Activated CD4-positive, alpha-beta T cell treated with anti-CD3 and anti-CD28 coated beads, Interleukin-2, amount 50 U/mL, for 16 hours (primary cell): ENCODE measurements around the gene MRGPRF.
"Not testable (repeated sequence)": the region's sequence is repeated elsewhere in the genome, so short reads cannot be mapped to it uniquely, and the experiment has no call there.

Experiments used
- DNase-seq: peaks from one replicate; pipeline ENCODE4 v3.0.0-alpha.2; 2020

MRGPRF gene

DNA sequence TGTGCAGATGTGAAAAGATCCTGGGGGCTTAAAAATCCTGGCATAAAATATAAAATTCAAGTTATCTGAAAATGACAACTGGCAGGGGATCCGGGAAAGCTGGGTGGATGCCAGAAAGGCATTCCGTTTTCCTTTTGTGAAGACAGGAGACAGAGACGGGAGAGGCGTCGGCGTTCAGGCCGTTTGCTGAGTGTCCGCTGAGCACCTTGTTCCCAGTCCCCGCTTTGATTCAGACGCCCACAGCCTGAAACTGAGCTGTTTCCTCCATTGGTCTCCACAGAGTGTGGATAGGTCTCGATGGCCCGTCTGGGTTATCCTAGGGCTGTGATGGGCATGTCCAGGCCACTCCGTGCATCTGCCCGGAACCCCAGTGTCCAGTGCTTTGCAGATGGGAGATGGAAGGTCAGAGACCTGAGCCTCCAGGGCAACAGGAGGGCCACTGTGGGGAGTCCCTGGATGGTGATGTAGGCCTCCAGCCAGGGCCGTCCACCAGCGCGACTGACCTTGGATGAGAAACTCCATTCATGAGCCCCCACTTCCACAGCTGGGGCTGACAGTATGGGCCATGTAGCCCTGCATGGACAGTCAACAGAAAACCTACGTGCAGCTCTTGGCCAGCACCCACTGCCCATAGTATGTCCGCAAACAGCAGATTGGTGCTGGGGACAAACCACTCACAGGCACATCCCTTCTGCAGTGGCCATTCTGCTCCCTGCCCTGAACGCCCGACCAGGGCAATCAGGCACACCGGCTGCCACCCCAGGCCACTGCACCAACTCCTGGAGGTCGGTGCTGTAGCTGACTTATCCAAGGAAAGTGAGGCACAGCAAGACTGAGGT lies 11.6 kb downstream of the MRGPRF start:
- no peak for DNase-seq

DNA sequence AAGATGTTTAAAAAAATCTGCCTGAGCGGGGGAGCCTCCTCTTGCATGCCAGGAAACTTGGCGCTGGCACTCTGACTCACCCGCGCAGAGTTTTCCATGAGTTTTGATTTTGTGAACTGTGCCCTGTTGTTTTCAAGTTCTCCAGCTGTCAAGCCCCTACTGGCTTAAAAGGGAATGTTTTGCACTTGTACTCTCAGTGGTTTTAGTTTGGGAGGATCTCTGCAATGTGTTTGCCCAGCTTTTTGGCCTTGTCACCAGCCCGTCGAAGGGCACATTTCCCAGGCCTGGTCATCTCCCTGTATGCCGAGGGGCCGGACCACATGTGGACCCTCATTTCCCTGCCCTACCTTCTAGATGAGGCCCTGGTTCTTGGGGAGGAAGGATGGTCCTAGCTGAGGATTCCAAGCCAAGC lies 12.2 kb downstream of the MRGPRF start:
- no peak for DNase-seq

DNA sequence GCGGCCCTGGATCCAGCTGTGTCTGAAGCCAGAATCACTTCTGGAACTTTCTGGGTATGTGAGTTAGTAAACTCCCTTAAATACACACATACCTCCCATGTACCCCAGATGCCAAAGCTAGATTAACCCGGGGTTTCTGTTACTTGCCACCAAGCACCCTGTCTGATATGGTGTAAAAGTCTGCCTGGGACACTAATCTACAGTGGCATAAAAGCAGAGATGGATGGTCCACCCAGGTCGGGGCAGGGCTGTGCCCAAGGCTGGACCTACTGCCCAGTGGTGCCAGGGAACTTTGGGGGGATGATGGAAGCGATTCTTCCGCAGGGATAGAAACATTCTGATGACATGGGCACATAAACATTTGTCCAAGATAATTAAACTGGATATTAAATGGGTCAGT lies 12.7 kb downstream of the MRGPRF start:
- DNase-seq = no peak

DNA sequence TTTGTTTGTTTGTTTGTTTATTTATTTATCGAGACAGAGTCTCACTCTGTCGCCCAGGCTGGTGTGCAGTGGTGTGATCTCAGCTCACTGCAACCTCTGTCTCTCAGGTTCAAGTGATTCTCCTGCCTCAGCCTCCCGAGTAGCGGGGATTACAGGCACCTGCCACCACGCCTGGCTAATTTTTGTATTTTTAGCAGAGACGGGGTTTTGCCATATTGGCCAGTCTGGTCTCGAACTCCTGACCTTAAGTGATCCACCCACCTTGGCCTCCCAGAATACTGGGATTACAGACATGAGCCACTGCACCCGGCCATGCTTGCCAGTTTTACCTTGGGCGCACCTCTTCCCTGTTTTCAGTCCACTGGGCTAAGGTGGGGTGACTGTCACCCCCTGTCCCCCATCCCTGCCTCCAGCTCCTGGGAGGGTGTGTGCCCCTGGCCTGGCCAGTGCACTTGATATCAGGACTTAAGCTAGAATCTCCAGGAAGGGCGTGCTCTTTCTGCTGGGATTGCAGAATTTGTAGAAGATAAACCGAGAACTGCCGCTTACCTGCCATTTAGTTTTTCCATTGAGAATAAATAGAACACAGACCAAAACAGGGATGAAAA lies 13.2 kb downstream of the MRGPRF start:
- not testable (repeated sequence) for DNase-seq

DNA sequence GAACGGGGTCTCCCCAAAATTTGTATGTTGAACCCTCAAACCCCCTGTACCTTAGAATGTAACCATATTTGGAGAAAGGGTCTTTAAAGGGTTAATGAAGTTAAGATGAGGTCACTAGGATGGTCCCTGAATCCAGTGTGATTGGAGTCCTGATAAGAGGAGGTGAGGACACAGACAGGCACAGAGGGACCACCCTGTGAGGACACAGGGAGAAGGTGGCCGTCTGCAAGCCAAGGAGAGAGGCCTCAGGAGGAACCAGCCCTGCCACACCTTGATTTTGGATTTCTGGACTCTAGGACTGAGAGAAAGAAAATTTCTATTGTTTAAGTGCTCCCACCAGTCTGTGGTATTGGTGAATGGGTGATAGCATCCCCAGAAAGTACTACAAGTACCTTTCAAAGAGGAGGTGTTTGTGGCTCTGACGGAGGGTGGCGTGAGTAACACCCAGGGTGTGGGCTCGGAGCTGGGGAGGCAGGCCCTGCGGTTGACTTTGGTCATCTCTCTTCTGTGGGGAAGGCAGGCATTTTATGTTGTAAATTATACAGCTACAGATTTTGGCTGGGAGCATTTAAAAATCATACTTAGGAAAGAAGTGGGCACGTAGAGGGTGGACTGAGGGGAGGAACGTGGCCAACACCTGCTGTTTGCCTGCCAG lies 13.8 kb downstream of the MRGPRF start:
- DNase-seq = no peak

DNA sequence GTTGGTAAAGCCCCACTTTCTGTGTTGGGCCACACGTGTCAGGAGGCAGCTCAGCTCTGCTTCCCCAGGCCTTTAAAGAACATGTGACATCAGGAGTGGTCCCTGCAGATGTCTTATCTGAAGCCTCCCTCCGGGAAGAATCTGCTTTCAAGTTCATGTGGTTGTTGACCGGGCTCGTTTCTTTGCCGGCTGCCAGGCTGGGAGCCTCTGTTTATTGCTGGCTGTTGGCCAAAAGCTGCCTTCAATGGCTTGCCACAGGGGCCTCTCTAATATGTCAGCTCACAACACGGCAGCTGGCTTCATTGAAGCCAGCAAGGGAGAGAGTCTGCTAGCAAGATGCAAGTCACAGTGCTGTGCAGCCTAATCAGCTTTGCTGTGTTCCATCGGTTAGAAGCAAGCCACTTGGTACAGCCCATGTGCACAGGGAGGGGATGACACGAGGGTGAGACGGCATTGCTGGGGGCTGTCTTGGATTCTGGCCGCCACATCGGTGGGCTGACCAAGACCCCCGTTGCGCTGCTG lies 14.6 kb downstream of the MRGPRF start:
- DNase-seq = no peak

DNA sequence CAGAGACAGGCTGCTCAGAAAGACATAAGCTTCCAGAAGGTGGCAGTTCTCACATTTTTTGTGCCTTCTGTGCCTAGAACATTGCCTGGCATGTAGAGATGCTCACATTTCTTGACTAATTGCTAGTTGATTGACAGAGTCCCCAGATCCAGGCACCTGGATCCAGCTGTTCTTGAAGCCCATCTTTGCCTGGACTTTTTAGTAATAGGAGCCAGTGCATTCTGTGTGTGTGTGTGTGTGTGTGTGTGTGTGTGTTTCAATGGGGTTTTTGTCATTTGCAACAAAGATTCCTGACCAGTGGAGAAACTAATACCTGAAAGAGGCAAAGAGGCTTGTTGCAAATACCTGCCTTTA lies 15.1 kb downstream of the MRGPRF start:
- DNase-seq = no peak

DNA sequence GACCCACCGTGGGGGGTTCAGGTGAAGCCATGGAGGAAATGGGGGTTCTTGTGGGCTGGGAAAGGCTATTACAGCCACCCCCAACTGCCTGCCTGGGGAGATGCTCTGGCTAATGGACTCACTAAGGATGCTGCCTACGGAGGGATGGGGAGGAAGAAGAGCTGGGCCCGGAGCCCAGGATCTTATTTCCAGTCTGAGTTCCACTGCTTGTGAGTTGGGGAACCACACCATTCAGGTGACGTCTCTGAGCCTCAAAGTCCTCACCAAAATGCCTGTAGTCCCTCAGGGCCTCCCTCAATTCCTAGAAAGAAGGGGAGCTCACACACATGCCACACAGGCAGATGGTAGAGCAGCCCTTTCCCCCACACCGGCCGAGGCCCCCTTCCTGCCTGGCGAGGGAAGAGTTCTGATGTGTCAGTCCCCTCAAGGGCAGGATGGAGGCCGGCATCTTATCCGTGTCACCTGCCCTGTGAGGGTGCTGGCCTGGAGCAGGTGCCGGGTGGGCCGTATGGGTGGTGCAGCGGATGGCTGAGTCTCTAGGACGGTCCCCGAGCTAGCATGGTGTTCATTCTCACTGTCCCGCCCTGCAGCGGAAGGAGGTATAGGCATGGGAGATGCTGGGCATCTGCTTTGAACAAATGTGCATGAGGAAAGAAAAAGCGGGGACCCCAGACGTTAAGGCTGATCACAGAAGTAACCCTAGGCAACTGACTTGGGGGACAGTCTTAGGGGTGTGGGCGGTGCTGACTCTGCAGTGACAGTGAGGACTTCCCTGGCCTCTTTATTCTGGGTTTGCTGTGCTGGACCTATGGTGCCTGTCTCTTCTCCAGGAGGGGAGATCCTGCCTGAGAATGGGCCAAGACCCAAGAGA lies 15.7 kb downstream of the MRGPRF start:
- no peak for DNase-seq

DNA sequence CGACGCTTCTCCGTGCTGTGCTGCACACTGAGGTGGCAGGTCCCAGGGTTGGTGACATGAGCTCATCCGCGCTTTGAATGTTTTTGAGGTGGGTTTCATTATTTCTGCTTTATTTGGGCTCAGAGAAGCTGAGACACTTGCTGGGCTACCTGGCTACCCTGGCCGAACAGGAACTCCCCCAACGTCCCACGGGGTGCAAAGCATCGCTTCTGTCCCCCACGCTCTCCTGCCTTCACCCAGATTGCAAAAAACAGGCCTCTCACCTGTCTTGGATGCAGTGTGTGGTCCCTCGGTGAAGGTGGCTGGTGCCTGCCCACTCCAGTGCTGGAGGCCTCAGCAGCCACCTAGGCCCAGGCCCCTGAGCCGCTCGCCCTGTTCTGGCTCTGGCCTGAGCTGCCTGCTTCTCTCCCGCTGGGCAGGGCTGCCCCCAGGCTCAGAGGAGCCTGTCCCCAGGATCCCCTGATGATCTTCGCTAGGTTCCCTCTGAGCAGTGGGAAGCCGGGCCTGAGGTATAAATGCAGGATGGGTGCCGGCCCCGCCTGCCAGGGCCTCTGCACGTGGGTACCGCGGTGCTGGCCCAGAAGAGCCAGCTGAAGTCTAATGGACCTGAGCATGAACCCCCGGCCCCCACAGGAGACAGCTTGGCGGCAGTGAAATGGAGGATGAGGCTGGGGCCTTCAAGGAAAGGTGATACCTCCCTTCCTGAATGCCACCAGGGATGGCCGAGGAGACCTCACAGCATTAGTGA lies 16.5 kb downstream of the MRGPRF start:
- DNase-seq = no peak

DNA sequence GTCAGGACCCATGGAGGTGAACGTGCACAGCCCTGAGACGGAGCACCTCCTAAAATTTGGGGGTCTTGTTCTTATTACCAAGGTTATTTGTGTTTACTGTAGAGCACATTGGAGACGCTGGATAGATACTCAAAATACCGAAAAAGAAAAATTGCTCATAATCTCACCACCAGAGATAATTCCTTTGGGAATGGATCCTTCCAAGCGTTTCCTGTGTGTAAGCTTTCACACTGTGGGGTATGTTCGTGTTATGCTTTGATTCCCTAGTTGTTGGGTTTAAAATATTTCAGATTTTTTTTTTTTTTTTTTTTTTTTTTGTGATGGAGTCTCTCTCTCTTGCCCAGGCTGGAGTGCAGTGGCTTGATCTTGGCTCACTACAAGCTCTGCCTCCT lies 18.2 kb downstream of the MRGPRF start:
- DNase-seq = no peak

DNA sequence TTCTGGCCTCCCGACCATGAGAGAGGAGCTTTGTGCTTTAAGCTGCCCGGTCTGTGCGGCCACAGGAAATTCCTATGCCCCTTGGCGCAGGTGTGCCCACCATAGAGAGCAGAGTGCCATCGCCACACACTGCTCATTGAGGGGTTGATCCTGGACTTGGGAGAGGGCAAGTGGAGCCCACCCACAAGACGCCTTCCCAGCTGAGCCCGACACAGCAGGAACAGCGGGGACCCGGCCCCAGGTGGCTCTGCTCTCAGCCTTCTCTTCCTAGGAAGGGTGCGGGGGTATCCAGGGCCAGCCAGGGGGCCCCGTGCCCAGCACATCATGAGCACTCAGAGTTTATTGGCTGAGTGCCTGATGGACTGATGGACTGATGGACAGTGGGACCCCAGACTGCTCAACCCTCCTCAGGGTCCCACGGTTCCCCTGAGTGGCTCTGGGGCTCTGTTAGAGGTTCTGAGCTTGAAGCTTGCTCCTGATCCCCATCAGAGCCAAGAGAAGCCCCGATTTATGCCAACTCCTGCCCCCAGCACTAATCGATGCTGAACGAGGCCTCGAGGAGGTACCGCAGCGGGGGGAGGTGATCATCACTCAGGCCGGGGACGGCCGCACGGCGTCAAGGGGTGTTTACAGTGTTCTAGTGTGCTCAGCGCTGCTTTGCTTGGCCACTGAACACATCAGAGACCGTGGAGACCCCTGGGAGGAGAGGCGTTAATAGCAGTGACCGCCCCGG lies 18.7 kb downstream of the MRGPRF start:
- no peak for DNase-seq

DNA sequence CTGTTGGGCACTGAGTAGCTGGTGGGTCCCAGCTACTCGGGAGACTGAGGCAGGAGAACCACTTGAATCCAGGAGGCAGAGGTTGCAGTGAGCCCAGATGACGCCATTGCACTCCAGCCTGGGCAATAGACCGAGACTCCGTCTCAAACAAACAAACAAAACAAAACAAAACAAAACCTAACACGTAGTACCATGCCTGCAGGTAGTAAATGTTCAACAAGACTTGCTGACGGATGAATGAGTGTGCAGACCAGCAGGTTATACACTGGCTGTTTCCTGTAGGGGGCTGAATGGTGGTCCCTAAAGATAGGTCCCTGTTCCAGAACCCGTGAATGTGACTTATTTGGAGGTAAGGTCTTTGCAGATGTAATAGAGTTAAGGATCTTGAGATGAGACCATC lies 19.5 kb downstream of the MRGPRF start:
- DNase-seq = no peak

DNA sequence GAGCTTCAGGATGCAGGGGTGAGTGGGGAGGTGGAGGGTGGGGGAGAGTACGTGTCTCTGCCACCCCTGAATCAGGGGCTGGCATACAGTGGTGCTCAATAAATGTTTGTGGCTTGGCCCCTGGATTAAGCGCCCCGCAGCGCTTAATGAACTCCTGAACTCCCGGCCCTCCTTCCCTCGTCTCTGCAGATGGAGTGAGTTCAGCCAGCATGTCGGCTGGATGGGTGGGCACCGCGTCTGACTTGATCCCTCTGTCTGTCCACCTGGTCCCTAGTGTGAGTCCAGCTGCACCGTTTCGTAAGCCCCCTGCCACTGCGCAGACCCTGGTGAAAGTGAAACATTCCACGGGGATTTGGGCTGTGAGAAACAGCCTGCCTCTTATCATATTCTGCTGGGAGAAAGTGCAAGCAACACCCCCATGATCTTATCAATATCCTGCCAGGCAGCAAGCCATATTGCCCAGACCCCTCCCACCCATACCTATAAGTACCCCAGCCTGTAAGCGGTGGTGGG lies 20.2 kb downstream of the MRGPRF start:
- no peak for DNase-seq

DNA sequence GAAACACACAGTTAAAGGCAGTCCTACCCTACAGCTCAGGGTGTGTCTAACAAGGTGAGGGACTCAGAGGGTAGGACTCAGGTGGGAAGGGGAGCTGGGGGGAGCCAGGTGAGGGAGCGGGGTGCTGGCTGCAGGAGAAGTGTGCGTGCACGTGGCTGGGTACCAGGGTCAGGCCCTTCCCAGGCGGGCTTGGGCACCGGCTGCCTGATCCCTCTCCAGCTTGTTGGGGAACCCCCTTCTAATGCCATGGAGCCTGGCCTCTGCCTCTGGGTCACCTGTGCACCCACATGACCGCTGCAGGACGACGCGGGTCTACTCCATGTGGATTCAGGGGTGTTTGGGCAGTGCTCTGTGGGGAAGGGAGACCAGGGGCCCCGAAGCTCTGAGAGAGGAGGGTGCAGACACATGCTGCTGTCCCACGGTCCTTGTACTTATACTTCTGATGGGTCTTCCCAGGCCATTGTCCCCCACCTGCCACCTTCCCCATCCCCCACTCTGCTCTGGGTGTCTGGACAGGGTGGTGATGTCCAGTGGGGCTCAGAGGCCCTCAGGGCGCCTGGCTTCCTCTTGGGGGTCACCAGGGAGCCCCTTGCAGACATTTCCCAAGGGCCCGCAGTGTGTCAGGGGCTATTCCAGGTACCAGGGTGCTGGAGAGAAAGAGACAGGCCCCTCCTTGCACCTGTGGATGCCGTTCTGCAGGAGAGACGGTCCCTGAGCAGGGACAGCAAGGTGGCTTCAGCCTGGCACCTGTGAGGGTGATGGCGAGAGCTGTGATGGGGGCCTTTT lies 21.9 kb downstream of the MRGPRF start:
- no peak for DNase-seq

DNA sequence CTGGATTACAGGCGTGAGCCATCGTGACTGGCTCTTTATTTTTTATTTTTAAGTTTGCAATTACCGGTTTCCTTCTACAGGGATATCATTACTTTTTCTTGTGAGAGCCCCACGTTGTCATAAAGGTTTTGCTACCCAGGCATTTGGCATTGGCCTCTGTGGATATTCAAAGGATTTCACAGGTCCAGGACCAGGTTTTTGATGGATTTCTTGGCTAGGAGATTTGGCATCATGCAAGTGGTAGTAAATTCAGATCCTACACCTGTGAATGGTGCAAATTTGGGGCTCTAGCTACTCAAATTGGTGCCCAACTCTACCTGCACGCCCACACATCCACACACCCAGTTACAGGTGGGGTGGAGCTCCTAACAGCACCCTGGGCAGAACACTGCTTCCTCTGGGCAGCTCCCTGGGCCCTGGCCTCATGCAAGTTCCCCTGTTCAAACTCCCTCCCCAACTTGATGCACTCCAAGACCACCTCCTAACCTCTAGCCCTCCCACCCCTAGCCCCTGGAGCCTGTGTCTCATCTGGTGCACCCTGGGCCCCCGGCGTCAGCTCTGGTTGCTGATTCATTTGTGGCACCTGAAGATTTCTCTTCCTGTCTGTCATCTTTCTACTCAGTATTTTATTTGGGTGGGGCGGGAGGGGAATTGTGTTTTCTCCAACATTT lies 23.0 kb downstream of the MRGPRF start:
- no peak for DNase-seq

DNA sequence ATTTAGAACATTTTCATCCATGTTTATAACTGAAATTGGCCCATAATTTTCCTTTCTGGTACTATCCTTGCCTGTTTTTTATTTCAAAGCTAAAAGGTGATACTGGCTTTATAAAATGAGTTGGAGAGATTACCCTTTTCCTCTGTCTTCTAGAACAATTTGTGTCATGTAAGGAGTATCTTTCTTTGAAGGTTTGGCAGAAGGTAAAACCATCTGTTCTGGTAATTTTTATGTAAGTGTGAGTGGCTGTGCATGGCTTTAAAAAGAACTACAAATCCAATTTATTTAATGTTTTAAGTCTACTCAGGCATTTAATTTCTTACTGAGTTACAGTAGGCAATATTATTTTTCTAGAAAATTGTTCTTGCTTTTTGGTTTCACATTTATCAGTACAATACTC lies 24.6 kb downstream of the MRGPRF start:
- no peak for DNase-seq

DNA sequence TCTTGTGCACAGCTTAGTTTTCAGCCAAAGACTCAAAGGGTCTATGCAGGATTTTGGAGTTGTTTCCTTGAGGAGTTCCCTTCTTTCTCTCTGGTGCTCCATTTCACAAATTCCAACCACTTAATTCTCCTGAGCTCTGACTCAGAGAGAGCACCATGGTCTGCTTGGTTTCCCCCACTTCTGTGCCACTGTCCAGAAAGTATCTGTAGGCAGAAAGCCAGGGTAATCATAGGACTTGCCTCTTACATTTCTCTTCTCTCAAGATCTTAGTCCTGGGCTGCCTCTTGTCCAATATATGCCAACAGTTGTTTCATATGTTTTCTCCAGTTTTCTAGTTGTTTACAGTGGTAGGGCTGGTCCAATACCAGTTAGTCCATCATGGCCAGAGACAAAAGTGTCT lies 25.8 kb downstream of the MRGPRF start:
- DNase-seq = no peak

DNA sequence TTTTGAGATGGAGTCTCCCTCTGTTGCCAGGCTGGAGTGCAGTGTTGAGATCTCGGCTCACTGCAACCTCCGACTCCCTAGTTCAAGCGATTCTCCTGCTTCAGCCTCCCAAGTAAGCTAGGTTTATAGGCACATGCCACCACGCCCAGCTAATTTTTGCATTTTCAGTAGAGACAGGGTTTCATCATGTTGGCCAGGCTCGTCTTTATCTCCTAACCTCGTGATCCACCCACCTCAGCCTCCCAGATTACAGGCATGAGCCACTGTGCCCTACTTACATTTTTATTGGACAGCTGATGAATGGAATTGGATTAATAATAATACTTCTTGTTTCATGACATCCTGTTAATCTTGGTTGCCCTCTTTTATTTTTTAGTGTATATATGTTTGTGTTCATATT lies 29.2 kb downstream of the MRGPRF start:
- DNase-seq = no peak

DNA sequence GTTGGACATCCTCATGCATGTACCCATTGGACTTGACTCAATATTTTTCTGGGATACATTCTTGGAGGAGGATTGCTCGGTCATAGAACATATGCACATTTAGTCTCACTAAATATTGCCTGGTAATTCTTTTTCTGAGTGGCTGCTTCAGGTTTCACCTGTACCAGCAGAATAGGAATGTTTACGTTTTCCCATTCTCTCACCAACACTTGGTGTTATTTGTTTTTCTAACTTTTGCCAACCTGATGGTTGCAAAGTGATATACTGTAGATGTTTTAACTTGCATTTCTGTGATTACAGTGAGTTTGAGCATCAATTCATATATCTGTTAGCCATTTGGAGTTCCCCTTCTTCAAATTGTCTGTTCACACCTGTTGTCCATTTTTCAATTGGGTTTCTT lies 30.9 kb downstream of the MRGPRF start:
- DNase-seq = no peak

DNA sequence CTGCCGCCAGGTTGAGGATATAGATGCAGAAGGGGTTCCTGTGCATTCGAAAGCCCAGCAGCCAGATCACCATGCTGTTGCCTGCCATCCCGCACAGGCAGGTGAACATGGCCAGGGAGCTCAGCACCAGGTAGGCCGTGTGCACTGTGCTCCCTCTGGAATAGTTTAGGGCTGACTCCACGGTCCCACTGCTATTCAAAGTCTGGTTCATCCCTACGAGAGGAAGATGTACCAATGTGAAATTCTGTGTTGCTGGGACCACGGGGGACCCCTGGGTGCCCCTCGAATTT lies 32.3 kb downstream of the MRGPRF start, which contains the start of gene MRGPRD:
Gene MRGPRD (minus strand): TSS at position 211 of the 290 bp plus-strand sequence. CDS start 0 bp downstream, at position 211.
- no peak for DNase-seq
